Activated CD4-positive, alpha-beta memory T cell treated with anti-CD3 and anti-CD28 coated beads, Interleukin-2, amount 10 ng/mL, durations not matched to agents 7 days and 5 days (primary cell): ENCODE measurements around the gene FAM53A. TPM values are rescaled to one million over a fixed set of nuclear protein-coding genes. Genes with fewer than 3 reads are reported as not detected.
A peak's percentile ranks its signal among the peaks of the same experiment; 100 is the strongest.

Experiments used
- CTCF ChIA-PET: fragments of 350-600 bp; sonication (Branson Sonifier 250); formaldehyde crosslinking; loops from one replicate; lab custom pipeline; 2021; ENCODE audit warnings: antibody characterized with exemption, inconsistent platforms; lab: Charles Lee
- POLR2A ChIA-PET: fragments of 350-600 bp; sonication (Branson Sonifier 250); formaldehyde crosslinking; loops from one replicate; lab custom pipeline; 2021; ENCODE audit warnings: antibody characterized with exemption; lab: Charles Lee
- DNase-seq: peaks from one replicate; pipeline ENCODE4 v3.0.0-alpha.2; 2020
- H3K27ac Mint-ChIP-seq: one replicate; pipeline ENCODE4 v1.8.0; 2021; ENCODE audit warnings: mild to moderate bottlenecking, mixed read lengths
- H3K27me3 Mint-ChIP-seq: one replicate; pipeline ENCODE4 v1.8.0; 2021; ENCODE audit warnings: mixed read lengths
- H3K36me3 Mint-ChIP-seq: one replicate; pipeline ENCODE4 v1.8.0; 2021; ENCODE audit warnings: low read depth, mixed read lengths
- H3K4me1 Mint-ChIP-seq: one replicate; pipeline ENCODE4 v1.8.0; 2021; ENCODE audit warnings: mixed read lengths
- H3K4me3 Mint-ChIP-seq: one replicate; pipeline ENCODE4 v1.8.0; 2021; ENCODE audit warnings: mild to moderate bottlenecking, mixed read lengths
- H3K9me3 Mint-ChIP-seq: one replicate; pipeline ENCODE4 v1.8.0; 2021; ENCODE audit warnings: mixed read lengths
- total RNA-seq, 2 experiments: library from RNA; stranded (reverse); gene quantifications; one replicate each; pipeline ENCODE4 v1.2.3, GENCODE V29; 2021

Gene FAM53A
- total RNA-seq, 2 experiments from 2014 or later = 0.65 to 0.91 TPM

GRCh38 chr4:1604706-1605205 lies 79.4 kb downstream of the FAM53A start:
- ChIA-PET CTCF (interaction anchor here (0.7 to 1.8 kb wide), 6 partner anchors 23 to 581 kb away, joined by 3 to 6 read pairs (median 4); no protein-coding TSS in a partner anchor), POLR2A (interaction anchor here (0.9 to 2.3 kb wide), 5 partner anchors 15 to 357 kb away, joined by 3 to 10 read pairs (median 3); partner anchors contain the start of gene UVSSA)
- Mint-ChIP-seq H3K36me3 (no peaks in the 10 kb centered on the region), H3K27me3 (no peaks in the 10 kb centered on the region), H3K4me1 (peaks cover 18% of the 10 kb centered on the region), H3K9me3 (no peaks in the 10 kb centered on the region), H3K4me3 (peak overlapping the region; percentile 39), H3K27ac (peak overlapping the region; percentile 88)
- DNase-seq = peak; percentile 57

GRCh38 chr4:1604181-1604705 lies 79.9 kb downstream of the FAM53A start:
- POLR2A ChIA-PET = interaction anchor here (0.9 to 2.3 kb wide), 3 partner anchors 15 to 356 kb away, joined by 3 to 10 read pairs (median 3); partner anchors contain the start of gene UVSSA
- Mint-ChIP-seq H3K27ac (peak overlapping the region; percentile 88), H3K36me3 (no peaks in the 10 kb centered on the region), H3K9me3 (no peaks in the 10 kb centered on the region), H3K27me3 (no peaks in the 10 kb centered on the region), H3K4me3 (no peak overlapping the region), H3K4me1 (peaks cover 18% of the 10 kb centered on the region)
- DNase-seq = no peak
- CTCF ChIA-PET = interaction anchor here (1.8 kb wide), 1 partner anchor 22 kb away, joined by 6 read pairs; no protein-coding TSS in a partner anchor

DNA sequence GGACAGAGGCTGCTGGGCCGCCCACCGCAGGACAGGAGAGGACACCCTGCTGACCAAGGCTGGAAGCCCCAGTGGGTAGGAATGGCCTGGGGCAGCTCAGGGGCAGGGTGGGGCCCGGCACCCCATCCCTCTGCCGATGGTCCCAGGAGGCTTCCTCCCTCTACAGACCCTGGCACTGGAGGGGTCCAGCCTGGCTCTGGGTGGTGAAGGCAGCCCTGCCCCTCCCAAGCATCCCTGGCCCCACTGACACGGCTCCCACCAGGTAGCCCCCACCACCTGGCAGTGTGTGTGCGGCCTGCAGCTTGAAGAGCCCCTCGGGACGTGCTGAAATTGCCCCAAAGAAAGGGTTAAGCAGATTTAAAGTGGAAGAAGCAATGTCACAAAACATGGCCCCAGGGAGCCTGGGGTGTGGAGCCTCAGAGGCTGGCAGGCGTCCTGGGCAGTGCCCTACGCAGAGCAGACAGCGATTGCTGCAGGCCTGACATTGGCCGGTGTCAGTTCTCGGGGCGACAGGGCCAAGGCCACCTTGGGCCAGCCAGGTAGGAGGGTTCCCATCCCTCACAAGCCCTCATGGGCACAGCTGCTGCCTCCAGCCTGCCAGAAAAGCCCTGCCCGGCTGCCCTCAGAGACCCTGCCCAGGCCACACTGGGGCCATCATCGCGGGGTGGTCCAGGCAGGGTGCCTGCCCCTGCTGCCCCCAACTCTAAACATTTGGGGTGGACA lies 80.5 kb downstream of the FAM53A start:
- H3K27ac Mint-ChIP-seq = no peak overlapping the region
- no peak overlapping the region for H3K4me3 Mint-ChIP-seq
- DNase-seq = no peak
- H3K36me3 Mint-ChIP-seq = no peaks in the 10 kb centered on the region
- H3K27me3 Mint-ChIP-seq = no peaks in the 10 kb centered on the region
- peaks cover 18% of the 10 kb centered on the region for H3K4me1 Mint-ChIP-seq
- H3K9me3 Mint-ChIP-seq = no peaks in the 10 kb centered on the region
- ChIA-PET CTCF (no interaction called here), POLR2A (no interaction called here)

DNA sequence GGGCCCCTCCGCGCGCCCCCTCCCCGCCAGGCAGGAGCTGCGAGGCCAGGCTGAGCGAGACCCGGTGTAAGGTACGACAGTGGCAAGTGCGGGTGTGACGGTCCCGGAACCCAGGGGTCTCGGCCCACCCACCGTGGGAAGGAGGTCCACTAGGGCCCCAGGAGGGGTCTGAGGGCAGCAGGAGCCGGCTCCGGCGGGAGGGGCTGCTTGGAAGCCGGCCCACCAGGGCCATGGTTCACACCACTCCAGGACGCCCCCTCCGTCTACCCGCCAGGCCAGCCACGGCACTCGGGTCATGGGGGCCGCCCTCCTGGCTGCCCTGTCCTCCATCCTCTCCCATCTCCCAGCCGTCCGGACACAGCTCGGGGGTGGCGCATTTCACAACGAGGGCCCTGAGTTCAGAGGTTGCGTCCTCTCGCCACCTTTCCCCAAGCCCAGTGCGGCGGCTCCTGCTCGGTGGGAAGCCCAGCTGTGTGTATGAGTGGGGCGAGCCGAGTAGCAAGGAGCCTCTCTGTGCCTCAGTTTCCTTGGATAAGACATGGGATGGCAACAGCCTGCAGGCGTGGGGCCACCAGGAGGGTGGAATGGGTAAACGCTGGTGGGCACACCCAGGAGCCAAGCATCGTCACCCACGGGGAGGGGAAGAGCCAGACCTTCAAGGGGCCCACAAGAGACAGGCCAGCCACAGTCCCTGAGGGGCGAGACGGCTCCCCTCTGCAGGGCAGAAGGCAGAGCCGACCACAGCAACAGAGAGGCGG lies 81.3 kb downstream of the FAM53A start:
- Mint-ChIP-seq H3K27ac (no peak overlapping the region), H3K9me3 (no peaks in the 10 kb centered on the region), H3K4me1 (peaks cover 18% of the 10 kb centered on the region), H3K27me3 (no peaks in the 10 kb centered on the region), H3K4me3 (no peak overlapping the region), H3K36me3 (no peaks in the 10 kb centered on the region)
- ChIA-PET POLR2A (no interaction called here), CTCF (no interaction called here)
- DNase-seq = no peak

- ChIA-PET POLR2A (no interaction called here), CTCF (no interaction called here)
- Mint-ChIP-seq H3K9me3 (no peaks in the 10 kb centered on the region), H3K27ac (no peak overlapping the region), H3K27me3 (no peaks in the 10 kb centered on the region), H3K4me1 (peaks cover 18% of the 10 kb centered on the region), H3K4me3 (no peak overlapping the region), H3K36me3 (no peaks in the 10 kb centered on the region)
- no peak for DNase-seq
These were observed 82.1 kb downstream of the FAM53A start for GRCh38 chr4:1601852-1602654.

- H3K9me3 Mint-ChIP-seq = no peaks in the 10 kb centered on the region
- peaks cover 16% of the 10 kb centered on the region for H3K4me1 Mint-ChIP-seq
- H3K36me3 Mint-ChIP-seq = no peaks in the 10 kb centered on the region
- ChIA-PET CTCF (no interaction called here), POLR2A (no interaction called here)
- no peak for DNase-seq
- no peaks in the 10 kb centered on the region for H3K27me3 Mint-ChIP-seq
- H3K4me3 Mint-ChIP-seq = no peak overlapping the region
- no peak overlapping the region for H3K27ac Mint-ChIP-seq
These were observed 82.6 kb downstream of the FAM53A start for GRCh38 chr4:1601533-1601835.

DNA sequence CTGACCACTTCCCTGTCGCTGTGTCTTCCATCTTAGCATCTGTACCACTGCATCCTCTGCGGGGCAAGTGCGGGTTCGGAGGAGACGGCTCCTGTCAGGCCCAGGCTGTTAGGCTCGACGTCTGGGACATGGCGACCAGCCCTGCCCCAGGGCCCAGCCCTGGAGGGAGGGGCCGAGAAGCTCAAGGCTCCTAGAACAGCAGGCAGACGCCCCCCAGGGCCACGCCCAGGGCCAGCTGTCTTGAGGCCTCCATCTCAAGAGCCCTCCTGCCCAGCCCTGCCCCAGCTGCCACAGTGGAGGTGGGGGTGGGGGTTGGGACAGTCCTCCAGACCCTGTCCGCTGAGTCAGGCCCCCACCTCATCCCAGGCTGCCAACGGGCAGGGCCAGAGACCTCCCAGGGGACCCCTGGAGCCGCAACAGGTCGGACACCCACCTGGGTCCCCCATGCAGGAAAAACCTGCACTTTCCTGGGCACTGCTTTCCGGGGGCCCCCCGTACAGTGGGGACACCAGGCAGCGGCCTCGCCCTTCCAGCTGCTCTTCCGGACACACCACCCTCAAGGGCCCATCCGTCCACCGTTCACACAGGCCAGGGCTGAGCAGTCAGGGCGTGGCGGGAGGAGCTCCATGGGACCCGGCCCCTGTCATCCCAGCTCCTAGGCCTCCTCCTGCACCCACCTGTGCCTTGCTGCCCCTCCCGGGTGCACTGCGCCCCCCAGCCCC lies 83.1 kb downstream of the FAM53A start:
- Mint-ChIP-seq H3K9me3 (no peaks in the 10 kb centered on the region), H3K27ac (no peak overlapping the region), H3K4me3 (no peak overlapping the region), H3K4me1 (peaks cover 12% of the 10 kb centered on the region), H3K36me3 (no peaks in the 10 kb centered on the region), H3K27me3 (no peaks in the 10 kb centered on the region)
- ChIA-PET CTCF (no interaction called here), POLR2A (no interaction called here)
- DNase-seq = no peak

GRCh38 chr4:1600211-1600780 lies 83.8 kb downstream of the FAM53A start:
- Mint-ChIP-seq H3K27me3 (no peaks in the 10 kb centered on the region), H3K4me1 (peaks cover 6% of the 10 kb centered on the region), H3K4me3 (no peak overlapping the region), H3K36me3 (no peaks in the 10 kb centered on the region), H3K27ac (no peak overlapping the region), H3K9me3 (no peaks in the 10 kb centered on the region)
- ChIA-PET CTCF (no interaction called here), POLR2A (no interaction called here)
- no peak for DNase-seq

DNA sequence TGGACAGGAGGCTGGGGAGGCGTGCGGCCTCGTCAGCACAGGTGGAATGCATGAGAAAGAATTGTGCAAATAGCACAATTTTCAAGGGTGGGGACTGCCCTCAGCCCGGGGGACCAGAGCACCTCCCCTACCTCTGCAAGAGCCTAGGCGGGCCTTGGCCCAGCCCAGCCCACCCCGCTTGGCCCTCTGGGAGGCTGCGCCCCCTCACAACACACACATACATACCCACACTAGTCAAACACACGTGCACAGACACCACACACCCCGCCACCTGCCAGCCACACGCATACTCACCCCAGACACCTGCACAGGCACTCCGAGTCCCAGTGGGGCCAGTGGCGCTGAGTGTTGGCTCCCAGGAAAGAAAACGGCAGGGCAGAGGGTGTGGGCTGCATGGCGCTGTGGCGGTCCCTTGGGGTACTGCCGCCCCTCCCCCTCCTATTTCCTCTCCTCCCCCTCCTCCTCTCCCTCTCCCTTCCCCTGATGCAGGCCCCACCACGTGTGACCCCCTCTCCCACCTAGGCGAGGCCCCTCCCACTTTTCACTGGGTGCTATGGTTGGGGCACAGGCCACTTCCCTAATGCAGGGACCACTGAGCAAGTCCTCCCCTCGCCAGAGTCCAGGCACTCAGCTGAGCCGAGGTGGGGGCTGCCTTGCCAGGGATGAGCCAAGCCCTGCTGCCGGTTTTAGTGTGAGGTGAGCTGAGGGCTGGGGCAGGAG lies 84.5 kb downstream of the FAM53A start:
- CTCF ChIA-PET = no interaction called here
- Mint-ChIP-seq H3K36me3 (no peaks in the 10 kb centered on the region), H3K4me3 (no peak overlapping the region), H3K9me3 (no peaks in the 10 kb centered on the region), H3K27ac (no peak overlapping the region), H3K4me1 (no peaks in the 10 kb centered on the region), H3K27me3 (no peaks in the 10 kb centered on the region)
- POLR2A ChIA-PET = no interaction called here
- no peak for DNase-seq

DNA sequence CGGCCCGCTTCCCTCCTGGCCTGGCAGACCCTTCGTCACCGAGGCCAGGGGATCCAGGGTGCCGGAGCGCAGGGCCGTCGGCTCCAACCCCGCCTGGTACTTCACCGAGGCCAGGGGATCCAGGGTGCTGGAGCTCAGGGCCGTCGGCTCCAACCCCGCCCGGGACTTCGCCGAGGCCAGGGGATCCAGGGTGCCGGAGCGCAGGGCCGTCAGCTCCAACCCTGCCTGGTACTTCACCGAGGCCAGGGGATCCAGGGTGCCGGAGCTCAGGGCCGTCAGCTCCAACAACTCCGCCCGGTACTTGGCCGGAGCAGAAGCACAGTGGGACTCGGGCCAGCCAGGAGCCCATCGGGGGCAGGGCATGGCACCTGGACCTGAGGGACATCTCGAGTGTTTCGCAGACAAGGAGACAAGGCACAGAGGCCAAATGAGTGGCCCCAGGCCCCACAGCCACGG lies 85.1 kb downstream of the FAM53A start:
- H3K4me1 Mint-ChIP-seq = no peaks in the 10 kb centered on the region
- no peak overlapping the region for H3K27ac Mint-ChIP-seq
- CTCF ChIA-PET = no interaction called here
- H3K27me3 Mint-ChIP-seq = no peaks in the 10 kb centered on the region
- H3K4me3 Mint-ChIP-seq = no peak overlapping the region
- no peak for DNase-seq
- POLR2A ChIA-PET = no interaction called here
- no peaks in the 10 kb centered on the region for H3K9me3 Mint-ChIP-seq
- no peaks in the 10 kb centered on the region for H3K36me3 Mint-ChIP-seq

DNA sequence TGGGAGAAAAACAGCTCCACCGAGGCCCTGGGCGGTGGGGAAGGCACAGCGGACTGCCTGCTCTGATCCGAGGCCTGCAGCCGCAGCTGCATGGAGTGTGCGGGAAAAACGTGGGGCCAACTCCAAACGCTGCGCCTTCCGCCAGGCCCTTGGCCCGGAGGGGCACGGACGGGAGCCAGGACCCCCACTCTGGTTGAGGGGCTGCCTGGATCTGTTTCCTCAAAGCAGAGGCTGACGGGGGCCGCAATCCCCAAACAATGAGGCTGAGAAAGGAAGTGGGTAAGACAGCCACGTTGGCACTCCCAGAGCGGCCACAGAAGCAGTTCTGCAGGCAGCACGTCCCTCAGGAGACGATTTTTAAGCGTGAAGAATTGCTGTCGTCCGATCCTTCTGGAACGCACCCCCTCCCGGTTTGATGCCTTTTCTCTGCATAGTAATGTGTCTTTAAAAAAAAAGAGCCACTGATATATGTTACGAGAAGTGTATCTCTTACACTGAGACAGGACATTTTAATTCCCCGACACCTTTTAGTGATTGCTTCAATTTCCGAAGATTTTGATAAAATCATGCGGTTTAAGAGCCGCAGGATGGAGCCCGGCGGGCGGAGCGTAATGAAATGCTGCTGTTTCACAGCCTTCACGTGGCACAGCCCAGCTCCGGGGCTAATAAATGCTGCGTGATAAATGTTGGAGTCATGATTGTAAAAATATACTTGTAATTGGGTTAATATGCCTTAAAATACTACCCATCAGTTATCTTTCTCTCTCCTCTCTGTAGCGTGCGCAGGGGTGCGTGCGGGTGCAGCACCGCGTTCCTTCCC lies 85.7 kb downstream of the FAM53A start:
- Mint-ChIP-seq H3K27me3 (no peaks in the 10 kb centered on the region), H3K9me3 (no peaks in the 10 kb centered on the region), H3K36me3 (no peaks in the 10 kb centered on the region), H3K27ac (no peak overlapping the region), H3K4me3 (no peak overlapping the region), H3K4me1 (no peaks in the 10 kb centered on the region)
- DNase-seq = no peak
- ChIA-PET CTCF (no interaction called here), POLR2A (no interaction called here)
